Stimulated activated CD8-positive, alpha-beta memory T cell treated with anti-CD3 and anti-CD28 coated beads, Interleukin-2, amount 100 ng/mL, for 48 hours (primary cell): Measurements from ENCODE around the gene D2HGDH.
A peak's percentile ranks its signal among the peaks of the same experiment; 100 is the strongest.

ENCODE experiments used
- DNase-seq, 2 donors: peaks; one replicate each; pipeline ENCODE4 v3.0.0-alpha.2; 2020; ENCODE audit warnings: low read depth in 2 of 2

D2HGDH gene

DNA sequence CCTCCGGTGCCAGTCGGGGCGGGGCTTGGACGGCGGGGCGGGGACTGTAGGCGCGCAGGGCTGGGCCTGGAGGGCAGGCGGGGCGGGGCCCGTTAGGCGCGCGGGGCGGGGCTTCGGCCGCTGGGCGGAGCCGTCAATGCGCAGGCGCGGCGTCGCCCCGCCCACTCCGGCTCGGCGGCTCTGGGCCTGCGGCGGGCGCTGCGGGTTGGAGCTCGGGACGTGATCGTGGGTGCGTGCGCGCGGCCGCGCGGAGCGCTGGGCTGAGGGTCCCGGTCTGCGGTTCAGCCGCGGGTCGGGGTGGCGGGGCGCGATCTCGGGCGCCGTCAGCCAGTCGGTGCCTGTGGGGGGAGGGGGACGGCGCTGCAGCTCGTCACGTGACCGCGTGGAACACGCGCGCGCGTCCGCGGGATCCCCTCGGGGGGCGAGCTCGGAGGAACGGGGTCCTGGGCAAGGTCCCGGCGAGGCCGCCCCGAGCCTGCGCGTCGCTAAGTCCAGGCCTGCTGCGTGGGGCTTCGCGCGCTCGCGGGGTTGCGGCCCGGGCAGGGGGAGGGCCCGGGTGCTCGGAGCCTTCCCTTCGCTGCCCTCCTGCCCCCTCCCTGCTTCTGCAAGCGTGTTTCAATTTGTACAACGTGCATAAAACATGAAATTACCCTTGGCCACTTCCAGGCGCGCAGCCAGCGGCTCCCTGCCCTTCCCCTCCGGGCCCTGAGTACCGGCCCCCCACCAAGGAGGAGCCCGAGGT, at the start of gene D2HGDH:
Gene D2HGDH (plus strand): TSS at position 164 of the 742 bp plus-strand sequence. CDS start 595 bp downstream, outside the sequence.
- DNase-seq: peak; percentile 91 to 93

GRCh38 chr2:241686324-241686649, 48.1 kb upstream of the D2HGDH start:
- peak in 1 of 2 donors; percentile 4 for DNase-seq

DNA sequence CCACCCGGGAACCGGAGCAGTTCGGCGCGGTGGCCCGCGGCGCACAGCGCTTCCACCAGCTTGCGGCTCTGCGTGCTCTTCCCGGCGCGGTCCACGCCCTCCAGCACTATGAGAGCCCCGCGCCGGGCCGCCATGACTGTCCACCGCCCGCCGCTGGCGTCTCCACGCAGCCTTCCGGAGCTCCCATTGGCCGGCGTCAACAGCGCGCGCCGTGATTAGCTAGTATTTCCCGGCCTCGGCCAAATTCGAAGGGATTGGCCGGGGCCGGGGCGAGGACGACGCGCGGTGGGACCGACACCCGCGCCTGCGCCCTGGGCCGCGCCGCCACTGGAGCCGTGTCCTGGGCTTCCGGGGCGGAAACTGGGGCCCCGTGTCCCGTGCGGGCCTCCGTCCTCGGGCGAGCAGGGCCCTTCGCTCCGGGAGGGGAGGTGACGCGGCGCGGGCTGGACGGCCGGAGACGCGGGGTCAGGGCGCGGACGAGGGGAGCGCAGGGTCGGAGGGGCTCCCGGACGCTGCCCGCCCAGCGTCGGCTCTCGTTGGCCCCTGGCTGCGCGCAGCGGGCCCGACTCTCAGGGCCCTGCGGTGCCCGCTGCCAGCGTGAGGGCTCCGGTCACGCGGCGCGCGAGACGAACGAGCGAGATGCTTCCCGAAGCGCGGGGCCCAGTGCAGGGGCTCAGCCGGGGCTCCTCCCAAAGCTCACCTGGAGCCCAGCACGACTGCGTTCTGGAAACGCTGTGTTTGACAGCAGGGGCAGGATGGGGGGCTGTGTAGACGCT, 47.6 kb upstream of the D2HGDH start, which contains the start of gene DTYMK:
Gene DTYMK (minus strand): TSS at position 166 of the 776 bp plus-strand sequence. CDS start 32 bp downstream, at position 134.
- peak; percentile 93 to 96 for DNase-seq

- DNase-seq: no peak
Measured at GRCh38 chr2:241689306-241689705, 45.1 kb upstream of the D2HGDH start.

GRCh38 chr2:241690202-241690717, 44.2 kb upstream of the D2HGDH start:
- DNase-seq: no peak

DNA sequence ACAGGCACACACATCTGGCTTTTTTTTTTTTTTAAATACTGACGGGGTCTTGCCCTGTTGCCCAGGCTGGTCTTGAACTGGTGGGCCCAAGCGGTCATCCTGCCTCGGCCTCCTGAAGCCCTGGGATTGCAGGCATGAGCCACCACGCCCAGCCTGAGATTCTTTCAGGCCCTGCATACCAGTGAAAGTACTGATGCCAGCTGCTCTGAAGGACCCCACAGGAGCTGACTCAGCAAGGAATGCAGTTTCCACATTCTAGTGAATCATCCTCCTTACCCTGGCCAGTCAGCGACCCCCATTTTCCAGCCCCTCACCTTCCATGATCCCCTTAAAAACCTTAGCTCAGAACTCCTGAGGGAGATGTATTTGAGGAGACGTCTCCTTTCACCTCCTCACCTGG, 42.0 kb upstream of the D2HGDH start:
- no peak for DNase-seq

GRCh38 chr2:241695651-241696050, 38.8 kb upstream of the D2HGDH start:
- DNase-seq: no peak

DNA sequence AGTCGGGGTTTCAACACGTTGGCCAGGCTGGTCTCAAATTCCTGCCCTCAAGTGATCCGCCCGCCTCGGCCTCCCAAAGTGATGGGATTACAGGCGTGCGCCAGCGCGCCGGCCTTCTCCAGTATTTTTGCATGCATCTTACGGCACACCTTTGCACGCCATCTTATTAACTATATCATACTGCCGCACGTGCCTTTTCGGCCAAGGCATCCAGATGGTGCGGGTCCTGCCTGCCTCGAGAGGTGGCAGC, 33.4 kb upstream of the D2HGDH start:
- DNase-seq: no peak

GRCh38 chr2:241701399-241702154, 32.9 kb upstream of the D2HGDH start, which contains the start of gene ING5:
TSS of gene ING5 (plus strand) at chr2:241702039. CDS start at chr2:241702066, 27 bp downstream.
- DNase-seq: peak; percentile 95 to 97

DNA sequence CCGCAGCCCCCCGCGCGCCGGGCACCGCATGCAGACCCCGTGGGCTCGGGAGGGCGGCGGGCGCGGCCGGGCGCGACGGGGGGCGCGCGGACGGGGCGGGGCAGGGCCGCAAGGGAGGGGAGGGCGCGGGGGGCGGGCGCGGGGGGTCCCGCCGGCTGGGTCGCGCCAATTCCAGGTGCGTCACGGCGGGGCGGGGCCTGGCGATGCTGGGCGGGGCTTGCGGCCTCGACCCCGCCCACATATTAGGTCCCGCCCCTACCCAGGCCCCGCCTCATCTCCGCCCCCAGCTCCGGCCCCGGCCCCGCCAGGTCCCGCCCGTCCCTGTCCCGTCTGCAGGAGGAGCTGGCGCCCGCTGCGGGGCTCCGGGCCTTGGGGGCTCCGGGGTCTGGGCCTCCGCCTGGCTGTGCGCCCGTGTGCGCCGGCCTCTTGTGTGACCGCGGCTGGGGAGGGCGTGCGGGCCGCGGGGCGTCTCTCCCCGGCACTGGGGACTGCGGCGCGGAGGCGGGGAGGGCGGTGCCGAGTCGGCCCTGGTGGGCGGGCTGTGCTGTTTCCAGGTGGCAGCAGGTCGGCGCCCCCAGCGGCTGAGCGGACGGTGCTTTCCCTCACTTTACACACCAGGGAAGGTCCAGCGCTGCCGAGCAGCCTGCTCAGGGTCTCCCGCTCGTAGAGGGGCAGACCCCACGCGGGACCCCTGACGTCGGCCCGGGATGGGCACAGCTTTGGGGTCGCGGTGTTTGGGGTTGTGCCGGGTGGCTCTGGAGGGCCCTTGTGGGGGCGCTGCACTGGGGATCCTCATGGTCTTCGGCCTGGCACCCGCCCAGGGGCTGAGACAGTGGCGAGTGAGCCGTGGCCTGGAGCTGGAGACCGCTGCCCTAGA, 32.0 kb upstream of the D2HGDH start:
- peak; percentile 87 to 90 for DNase-seq

DNA sequence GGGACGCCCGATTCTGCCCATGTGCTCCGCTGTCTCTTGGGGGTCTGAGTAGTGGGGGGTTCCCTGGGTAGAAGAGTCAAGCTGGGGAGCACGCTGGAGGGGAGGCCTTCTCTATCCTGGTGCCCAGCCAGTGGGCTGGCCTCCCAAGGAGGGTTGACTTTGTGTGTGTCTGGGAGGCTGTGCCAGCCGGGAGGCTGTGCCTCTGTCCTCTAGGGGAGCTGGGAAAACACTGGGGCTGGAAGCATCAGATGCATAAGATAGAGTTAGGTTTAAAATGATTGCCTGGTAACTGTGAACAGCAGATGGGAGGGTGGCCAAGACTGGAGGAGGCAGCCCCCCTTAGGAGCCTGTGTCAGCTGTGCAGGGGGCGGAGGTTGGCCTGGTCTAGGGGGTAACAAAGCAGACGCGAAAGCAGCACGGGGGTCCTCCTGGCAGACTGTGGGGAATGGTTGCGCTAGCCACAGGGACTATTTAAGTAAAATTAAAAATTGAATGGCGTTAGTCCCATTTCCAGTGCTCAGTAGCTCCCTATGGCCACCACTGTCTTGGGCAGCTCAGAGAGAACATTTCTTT, 31.3 kb upstream of the D2HGDH start:
- DNase-seq: no peak

- no peak for DNase-seq
Measured at GRCh38 chr2:241706537-241706936, 27.9 kb upstream of the D2HGDH start.

DNA sequence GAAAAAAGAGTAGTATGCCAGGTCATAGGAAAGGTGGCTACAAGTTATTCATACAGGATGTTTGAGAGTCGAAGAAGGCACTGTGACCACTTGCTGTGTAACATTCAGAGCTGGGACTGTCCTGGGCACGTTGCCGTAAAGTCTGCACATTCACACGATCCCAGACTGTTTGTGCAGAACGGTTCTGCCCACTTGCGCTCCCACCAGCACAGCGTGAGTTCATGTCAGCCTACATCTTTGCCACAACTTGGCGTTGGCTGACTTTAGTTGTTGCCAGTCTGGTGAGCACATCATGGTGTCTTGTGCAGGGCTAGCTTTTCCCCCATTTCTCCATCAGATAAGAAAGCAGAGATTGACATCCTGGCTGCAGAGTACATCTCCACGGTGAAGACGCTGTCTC, 25.6 kb upstream of the D2HGDH start:
- DNase-seq: no peak

DNA sequence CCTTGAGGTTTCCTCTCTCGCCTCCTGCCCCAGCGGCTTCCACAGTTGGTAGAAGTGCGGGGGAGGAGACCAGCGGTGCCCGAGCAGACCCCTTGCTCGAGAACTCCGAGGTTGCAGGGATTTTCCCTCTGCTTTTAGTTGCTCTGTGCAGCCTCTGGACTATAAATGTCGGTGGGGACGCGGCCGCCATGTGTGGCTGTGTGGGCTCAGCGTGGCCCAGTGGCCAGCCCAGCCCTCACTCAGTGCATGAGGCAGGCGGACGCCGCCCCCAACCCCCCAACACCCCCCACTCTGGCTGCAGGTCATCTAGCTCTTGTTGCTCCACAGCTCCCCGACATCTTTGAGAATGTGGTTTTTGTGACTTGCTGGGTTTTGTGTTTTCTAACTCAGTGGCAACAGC, 15.3 kb upstream of the D2HGDH start:
- DNase-seq: no peak

DNA sequence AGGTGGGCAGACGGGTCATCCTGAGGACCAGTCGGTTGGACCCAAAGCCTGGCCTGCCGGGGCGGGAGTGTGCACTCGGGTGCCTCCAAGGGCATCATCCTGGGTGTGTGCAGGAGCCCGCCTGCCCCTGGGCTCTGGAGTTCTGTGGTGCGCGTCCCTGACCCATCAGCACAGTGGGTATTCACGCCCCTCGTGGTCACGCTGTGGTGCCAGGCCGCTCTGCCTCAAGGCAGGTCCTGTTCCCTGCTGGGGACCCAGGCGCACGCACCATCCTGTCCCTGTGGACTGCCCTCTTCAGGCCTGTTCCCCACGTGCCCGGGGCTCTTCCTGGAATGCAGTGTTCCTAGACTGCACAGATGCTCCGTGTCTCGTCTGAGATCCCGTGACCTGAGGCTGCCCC, 14.3 kb upstream of the D2HGDH start:
- DNase-seq: no peak

- no peak for DNase-seq
Measured at GRCh38 chr2:241720560-241720959, 13.9 kb upstream of the D2HGDH start.

GRCh38 chr2:241721852-241722251, 12.6 kb upstream of the D2HGDH start:
- DNase-seq: no peak

GRCh38 chr2:241722896-241723454, 11.5 kb upstream of the D2HGDH start:
- no peak for DNase-seq

GRCh38 chr2:241724259-241724974, 10.0 kb upstream of the D2HGDH start:
- DNase-seq: no peak
